ENCODE data around the gene MATN4. TPM values are rescaled to one million over a fixed set of nuclear protein-coding genes. Genes with fewer than 3 reads are reported as not detected.

Gene MATN4
- total RNA-seq, 2 experiments from 2014 or later, result 0.38 TPM; not detected in 1

DNA sequence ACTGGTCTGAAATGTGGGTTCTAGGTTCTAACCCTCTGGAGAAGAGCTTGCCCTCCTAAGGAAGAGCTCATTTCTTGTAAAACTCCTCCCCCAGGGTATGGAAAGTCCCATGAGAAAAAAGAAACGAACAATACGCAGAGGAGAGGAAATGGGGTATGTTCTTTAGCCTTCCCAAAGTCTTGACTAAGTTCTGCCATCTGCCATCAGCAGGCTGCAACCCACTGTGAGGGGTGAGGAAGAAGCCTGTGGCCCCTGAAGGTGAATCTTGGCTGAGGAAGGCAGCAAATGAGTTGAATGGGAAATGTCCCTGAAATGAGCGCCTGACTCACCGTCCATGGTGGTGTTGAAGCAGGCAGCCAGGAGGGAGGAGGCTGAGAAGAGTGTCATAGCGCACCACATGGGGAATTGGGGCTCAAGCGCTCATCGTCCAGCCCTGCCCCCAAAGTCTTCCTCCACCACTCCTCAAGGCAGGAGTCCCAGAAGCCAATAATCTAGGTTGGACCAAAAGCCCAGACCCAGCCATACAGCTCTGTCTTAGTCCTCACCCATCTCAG is 10.4 kb upstream of the MATN4 start:
- Histone ChIP-seq H3K9me2 (ENCODE audit: insufficient read depth, low read length) (no peaks in the 10 kb centered on the region), H4K20me1 (ENCODE audit: insufficient read depth, low read length) (no peaks in the 10 kb centered on the region), H3K4me2 (ENCODE audit: low read length) (0 out of 2 replicates have a peak overlapping the region, but pooled peaks have one; percentile 57), H3K79me2 (ENCODE audit: insufficient read depth, low read depth, low read length) (no peaks in the 10 kb centered on the region), H3K27ac (ENCODE audit: low read depth, low read length, poor library complexity, severe bottlenecking) (no peak overlapping the region), H3K4me1 (ENCODE audit: insufficient read depth, low read length, poor library complexity, severe bottlenecking) (peaks cover 45% of the 10 kb centered on the region), H2AFZ (ENCODE audit: low read length) (no peak overlapping the region), H3K9me3 (ENCODE audit: low read length) (peaks cover 5% of the 10 kb centered on the region; the same call in 1 of the 2 replicates), H3K4me3 (ENCODE audit: low read depth, low read length, poor library complexity, severe bottlenecking) (no peak overlapping the region), H3K36me3 (ENCODE audit: insufficient read depth, low read length) (no peaks in the 10 kb centered on the region)
- TF ChIP-seq, protein P1, sequence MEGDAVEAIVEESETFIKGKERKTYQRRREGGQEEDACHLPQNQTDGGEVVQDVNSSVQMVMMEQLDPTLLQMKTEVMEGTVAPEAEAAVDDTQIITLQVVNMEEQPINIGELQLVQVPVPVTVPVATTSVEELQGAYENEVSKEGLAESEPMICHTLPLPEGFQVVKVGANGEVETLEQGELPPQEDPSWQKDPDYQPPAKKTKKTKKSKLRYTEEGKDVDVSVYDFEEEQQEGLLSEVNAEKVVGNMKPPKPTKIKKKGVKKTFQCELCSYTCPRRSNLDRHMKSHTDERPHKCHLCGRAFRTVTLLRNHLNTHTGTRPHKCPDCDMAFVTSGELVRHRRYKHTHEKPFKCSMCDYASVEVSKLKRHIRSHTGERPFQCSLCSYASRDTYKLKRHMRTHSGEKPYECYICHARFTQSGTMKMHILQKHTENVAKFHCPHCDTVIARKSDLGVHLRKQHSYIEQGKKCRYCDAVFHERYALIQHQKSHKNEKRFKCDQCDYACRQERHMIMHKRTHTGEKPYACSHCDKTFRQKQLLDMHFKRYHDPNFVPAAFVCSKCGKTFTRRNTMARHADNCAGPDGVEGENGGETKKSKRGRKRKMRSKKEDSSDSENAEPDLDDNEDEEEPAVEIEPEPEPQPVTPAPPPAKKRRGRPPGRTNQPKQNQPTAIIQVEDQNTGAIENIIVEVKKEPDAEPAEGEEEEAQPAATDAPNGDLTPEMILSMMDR (conservative IDR thresholded peaks at IDR 0.05; ENCODE audit: low read length), result no peak
- no peak for TF ChIP-seq EZH2phosphoT487 (IDR thresholded peaks at IDR 0.05; ENCODE audit: borderline replicate concordance, low read depth, low read length)
- no TSS peak for BruUV-seq (replicated peaks)
- ChIA-PET POLR2A (interaction anchor here (0.7 to 1.5 kb wide), 3 partner anchors 50 to 214 kb away, joined by 3 to 4 read pairs (median 3); no protein-coding TSS in a partner anchor), CTCF (ENCODE audit: unreplicated experiment) (interaction anchor here (0.8 to 1.5 kb wide), 2 partner anchors 119 to 134 kb away, joined by 3 read pairs; no protein-coding TSS in a partner anchor)
- intact Hi-C loops (cut with micrococcal nuclease; ENCODE audit: unreplicated experiment), result no loop called here
- DNase-seq (ENCODE audit: low spot score), result no peak

- Histone ChIP-seq H3K9me3 (ENCODE audit: low read length) (peaks cover 5% of the 10 kb centered on the region; the same call in 1 of the 2 replicates), H4K20me1 (ENCODE audit: insufficient read depth, low read length) (no peaks in the 10 kb centered on the region), H2AFZ (ENCODE audit: low read length) (no peak overlapping the region), H3K36me3 (ENCODE audit: insufficient read depth, low read length) (no peaks in the 10 kb centered on the region), H3K4me3 (ENCODE audit: low read depth, low read length, poor library complexity, severe bottlenecking) (no peak overlapping the region), H3K4me1 (ENCODE audit: insufficient read depth, low read length, poor library complexity, severe bottlenecking) (peaks cover 40% of the 10 kb centered on the region), H3K4me2 (ENCODE audit: low read length) (no peak overlapping the region), H3K27ac (ENCODE audit: low read depth, low read length, poor library complexity, severe bottlenecking) (no peak overlapping the region), H3K9me2 (ENCODE audit: insufficient read depth, low read length) (no peaks in the 10 kb centered on the region), H3K79me2 (ENCODE audit: insufficient read depth, low read depth, low read length) (no peaks in the 10 kb centered on the region)
- ChIA-PET POLR2A (interaction anchor here (0.8 kb wide), 1 partner anchor 214 kb away, joined by 3 read pairs; no protein-coding TSS in a partner anchor), CTCF (ENCODE audit: unreplicated experiment) (no interaction called here)
- DNase-seq (ENCODE audit: low spot score), result no peak
- no TSS peak for BruUV-seq (replicated peaks)
- TF ChIP-seq, protein P1 (conservative IDR thresholded peaks at IDR 0.05; ENCODE audit: low read length), result no peak
- no peak for TF ChIP-seq EZH2phosphoT487 (IDR thresholded peaks at IDR 0.05; ENCODE audit: borderline replicate concordance, low read depth, low read length)
- intact Hi-C loops (cut with micrococcal nuclease; ENCODE audit: unreplicated experiment), result no loop called here
Measured at GRCh38 chr20:45317826-45318225, 9.7 kb upstream of the MATN4 start.
